HCT116 (cell line): ENCODE results near the gene KRTAP9-9. TPM values are rescaled to one million over a fixed set of nuclear protein-coding genes. Genes with fewer than 3 reads are reported as not detected.

Experiments
- ATAC-seq: fragments of 200-7000 bp; cut with Tn5 transposase; 2 replicates; pipeline ENCODE4 v1.9.1; 2020; ENCODE audit warnings: mild to moderate bottlenecking, moderate library complexity
- BruUV-seq: library from RNA; stranded (reverse); fragments of 400-500 nt; replicated peaks from 2 replicates; lab custom pipeline; 2021; lab: Mats Ljungman, UMichigan
- CTCF ChIA-PET: fragments of 300-600 bp; sonication (Branson Sonifier 250); formaldehyde crosslinking; loops from one replicate; lab custom pipeline; 2021; ENCODE audit warnings: antibody characterized with exemption; lab: Charles Lee
- POLR2A ChIA-PET: fragments of 300-600, 350-600 bp; sonication (Branson Sonifier 250); formaldehyde crosslinking; loops from one replicate; lab custom pipeline; 2021; ENCODE audit warnings: antibody characterized with exemption; lab: Charles Lee
- RAD21 ChIA-PET, 2 experiments: fragments of 300-600 bp; sonication (Branson Sonifier 250); formaldehyde crosslinking; loops; one replicate each; lab custom pipeline; 2023; ENCODE audit warnings: low total read pairs in 2 of 2; ENCODE audit not compliant: uncharacterized antibody in 2 of 2, unreplicated experiment in 2 of 2, low non-redundant PET in 1 of 2; lab: Charles Lee
- DNase-seq: peaks from one replicate; pipeline ENCODE4 v3.0.0-alpha.2; 2010; ENCODE audit warnings: low read depth, low spot score
- H2AFZ ChIP-seq: fragments of 200-600 bp; shearing (Covaris generic), sonication (generic); 2 replicates; pipeline ENCODE4 v1.6.1; 2017; ENCODE audit warnings: low read depth, mixed run types, mixed read lengths, antibody characterized with exemption, low read length; ENCODE audit not compliant: poor library complexity, severe bottlenecking
- H3K27ac ChIP-seq: 2 replicates; pipeline ENCODE4 v1.5.1; 2012; ENCODE audit warnings: low read depth, low read length
- H3K27me3 ChIP-seq: fragments of 200-600 bp; sonication (generic); 2 replicates; pipeline ENCODE4 v1.6.1; 2016; ENCODE audit warnings: mixed run types, low read length, mixed read lengths; ENCODE audit not compliant: insufficient read depth
- H3K36me3 ChIP-seq, 2 experiments: fragments of 200-500 bp in 1 of 2; fragments of 200-600 bp in 1 of 2; sonication (Bioruptor generic) in 1 of 2; sonication (generic) in 1 of 2; 2 replicates each; pipeline versions ENCODE4 v1.5.1 to v1.6.1; 2014 to 2016; ENCODE audit warnings: low read length in 2 of 2, inconsistent platforms in 1 of 2, mixed read lengths in 1 of 2, mixed run types in 1 of 2; ENCODE audit not compliant: insufficient read depth in 2 of 2, control insufficient read depth in 1 of 2
- H3K4me1 ChIP-seq, 2 experiments: fragments of 200-600 bp in 1 of 2; sonication (generic) in 1 of 2; 2 replicates each; pipeline versions ENCODE4 v1.5.1 to v1.6.1; 2012 to 2017; ENCODE audit warnings: low read length in 2 of 2, inconsistent platforms in 1 of 2, mild to moderate bottlenecking in 1 of 2, mixed read lengths in 1 of 2, mixed run types in 1 of 2, moderate library complexity in 1 of 2; ENCODE audit not compliant: insufficient read depth in 2 of 2, control insufficient read depth in 1 of 2
- H3K4me2 ChIP-seq: fragments of 200-600 bp; sonication (generic); 2 replicates; pipeline ENCODE4 v1.6.1; 2017; ENCODE audit warnings: mixed run types, low read length, mixed read lengths
- H3K4me3 ChIP-seq, 2 experiments: fragments of 200-600 bp in 1 of 2; sonication (generic) in 1 of 2; replicated peaks in 1 of 2; 2 replicates each; pipeline ENCODE4 v1.5.1; 2011 to 2016; ENCODE audit warnings: low read length in 2 of 2, control low read depth in 1 of 2, low read depth in 1 of 2, mild to moderate bottlenecking in 1 of 2, mixed read lengths in 1 of 2, mixed run types in 1 of 2
- H3K79me2 ChIP-seq: fragments of 200-600 bp; sonication (generic); 2 replicates; pipeline ENCODE4 v1.6.1; 2017; ENCODE audit warnings: mild to moderate bottlenecking, mixed run types, low read length, moderate library complexity, mixed read lengths; ENCODE audit not compliant: insufficient read depth
- H3K9ac ChIP-seq: fragments of 200-600 bp; sonication (generic); 2 replicates; pipeline ENCODE4 v1.6.1; 2016; ENCODE audit warnings: low read length, mixed read lengths
- H3K9me2 ChIP-seq: fragments of 200-600 bp; sonication (generic), shearing (Covaris generic); 2 replicates; pipeline ENCODE4 v1.6.1; 2017; ENCODE audit warnings: mixed run types, mild to moderate bottlenecking, moderate library complexity; ENCODE audit not compliant: insufficient read depth
- H3K9me3 ChIP-seq, 2 experiments: fragments of 200-500 bp in 1 of 2; fragments of 200-600 bp in 1 of 2; sonication (Bioruptor generic) in 1 of 2; sonication (generic) in 1 of 2; 2 replicates each; pipeline ENCODE4 v1.6.1; 2014 to 2017; ENCODE audit warnings: low read length in 2 of 2, mixed read lengths in 2 of 2, inconsistent platforms in 1 of 2, low read depth in 1 of 2, mild to moderate bottlenecking in 1 of 2, mixed run types in 1 of 2, moderate library complexity in 1 of 2; ENCODE audit not compliant: control insufficient read depth in 1 of 2, insufficient read depth in 1 of 2
- H4K20me1 ChIP-seq: fragments of 200-600 bp; sonication (generic), shearing (Covaris generic); 2 replicates; pipeline ENCODE4 v1.6.1; 2017; ENCODE audit warnings: mixed run types, mild to moderate bottlenecking, moderate library complexity; ENCODE audit not compliant: insufficient read depth
- CBX3 ChIP-seq: IDR thresholded peaks from 2 replicates; pipeline ENCODE4 v1.6.1; 2012; ENCODE audit warnings: low read depth
- ELF1 ChIP-seq: IDR thresholded peaks from 2 replicates; pipeline ENCODE4 v1.6.1; 2012; ENCODE audit warnings: low read depth, borderline replicate concordance
- EZH2 ChIP-seq: fragments of 200-600 bp; sonication (generic); IDR thresholded peaks from 2 replicates; pipeline ENCODE4 v1.6.1; 2017; ENCODE audit warnings: antibody characterized with exemption, mixed run types
- EZH2phosphoT487 ChIP-seq: fragments of 200-600 bp; IDR thresholded peaks from 2 replicates; pipeline ENCODE4 v1.6.1; 2018; ENCODE audit warnings: antibody characterized with exemption, borderline replicate concordance
- FOSL1 ChIP-seq: IDR thresholded peaks from 2 replicates; pipeline ENCODE4 v1.6.1; 2012; ENCODE audit warnings: low read depth
- RAD21 ChIP-seq: IDR thresholded peaks from 2 replicates; pipeline ENCODE4 v1.6.1; 2012; ENCODE audit warnings: low read depth, mild to moderate bottlenecking
- SIN3A ChIP-seq: IDR thresholded peaks from 2 replicates; pipeline ENCODE4 v1.6.1; 2012; ENCODE audit warnings: low read depth
- SP1 ChIP-seq: IDR thresholded peaks from 2 replicates; pipeline ENCODE4 v1.6.1; 2012; ENCODE audit warnings: low read depth
- YY1 ChIP-seq: IDR thresholded peaks from 2 replicates; pipeline ENCODE4 v1.6.1; 2011; ENCODE audit warnings: low read length, low read depth, moderate library complexity, mild to moderate bottlenecking; ENCODE audit not compliant: insufficient replicate concordance; ENCODE audit errors: extremely low read depth
- ZFX ChIP-seq: fragments of 450-650 bp; IDR thresholded peaks from 2 replicates; pipeline ENCODE4 v1.6.1; 2017
- ZNF274 ChIP-seq: fragments of 200-500 bp; sonication (Bioruptor generic); IDR thresholded peaks from 2 replicates; pipeline ENCODE4 v1.6.1; 2014; ENCODE audit warnings: mild to moderate bottlenecking, low read depth, low read length, inconsistent platforms
- intact Hi-C: fragments of 100-400 bp; cut with micrococcal nuclease; formaldehyde crosslinking; loops from 2 replicates; pipeline ENCODE4 v1.10.0; 2022
- total RNA-seq: library from RNA; stranded (reverse); gene quantifications from one replicate; pipeline ENCODE4 v1.2.1, GENCODE V29; 2021; ENCODE audit not compliant: unreplicated experiment
- TF ChIP-seq, protein P1 (sequence below): IDR thresholded peaks from 2 replicates; pipeline ENCODE4 v1.6.1; 2012; ENCODE audit warnings: low read depth
- TF ChIP-seq, protein P2 (sequence below): IDR thresholded peaks from 2 replicates; pipeline ENCODE4 v1.6.1; 2012
- TF ChIP-seq, protein P3 (sequence below): IDR thresholded peaks from 2 replicates; pipeline ENCODE4 v1.6.1; 2011; ENCODE audit warnings: mild to moderate bottlenecking, low read length, moderate library complexity; ENCODE audit not compliant: insufficient replicate concordance; ENCODE audit errors: extremely low read depth
- TF ChIP-seq, protein P4 (sequence below), 3 experiments: fragments of 200-600 bp in 1 of 3; sonication (generic) in 1 of 3; IDR thresholded peaks in 2 of 3; conservative IDR thresholded peaks in 1 of 3; 2 replicates each; pipeline ENCODE4 v1.5.1; 2012 to 2017; ENCODE audit warnings: low read depth in 2 of 3, low read length in 2 of 3, antibody characterized with exemption in 1 of 3, borderline replicate concordance in 1 of 3, control low read depth in 1 of 3, mild to moderate bottlenecking in 1 of 3, mixed read lengths in 1 of 3, mixed run types in 1 of 3, moderate library complexity in 1 of 3; ENCODE audit not compliant: insufficient read depth in 1 of 3

The KRTAP9-9 gene
- total RNA-seq, 1 experiment from 2014 or later, result not detected

DNA sequence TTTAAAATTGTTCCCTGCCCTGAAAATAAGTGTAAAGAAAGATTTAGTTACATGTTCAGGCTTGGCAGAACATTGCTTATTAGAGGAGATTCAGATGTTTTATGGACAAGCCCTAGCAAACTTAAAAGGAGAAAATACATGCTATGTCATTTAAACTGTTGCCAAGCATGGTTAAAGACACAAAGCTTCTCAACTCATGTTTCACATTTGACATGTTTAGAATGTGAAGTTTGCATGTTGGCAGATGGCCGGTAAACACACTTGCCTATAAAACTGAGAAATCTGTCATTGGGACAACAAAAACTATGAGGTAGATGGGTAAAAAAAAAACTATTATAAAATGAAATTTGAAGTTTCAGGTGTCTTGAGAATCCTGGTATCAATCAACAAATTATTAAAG is 41.7 kb downstream of the KRTAP9-9 start:
- H2AFZ ChIP-seq, result no peak overlapping the region
- no peak for ATAC-seq
- H3K27me3 ChIP-seq, result no peaks in the 10 kb centered on the region
- RAD21 ChIA-PET, result no interaction called here
- H4K20me1 ChIP-seq, result no peaks in the 10 kb centered on the region
- CTCF ChIA-PET, result no interaction called here
- H3K36me3 ChIP-seq, result no peaks in the 10 kb centered on the region
- peaks cover 0 to 14% of the 10 kb centered on the region in 2 experiments; a peak in 1 of 4 replicates for H3K9me3 ChIP-seq
- intact Hi-C loops, result no loop called here
- DNase-seq, result no peak
- H3K27ac ChIP-seq, result no peak overlapping the region
- BruUV-seq, result no TSS peak
- no peaks in the 10 kb centered on the region for H3K9me2 ChIP-seq
- H3K9ac ChIP-seq, result no peak overlapping the region
- H3K4me1 ChIP-seq, result no peaks in the 10 kb centered on the region
- H3K4me3 ChIP-seq, result no peak overlapping the region
- TF ChIP-seq RAD21 (no peak), CBX3 (no peak), SP1 (no peak), ZNF274 (no peak), YY1 (no peak), FOSL1 (no peak), EZH2phosphoT487 (no peak), ELF1 (no peak), SIN3A (no peak), EZH2 (no peak), ZFX (no peak)
- TF ChIP-seq, protein P1, sequence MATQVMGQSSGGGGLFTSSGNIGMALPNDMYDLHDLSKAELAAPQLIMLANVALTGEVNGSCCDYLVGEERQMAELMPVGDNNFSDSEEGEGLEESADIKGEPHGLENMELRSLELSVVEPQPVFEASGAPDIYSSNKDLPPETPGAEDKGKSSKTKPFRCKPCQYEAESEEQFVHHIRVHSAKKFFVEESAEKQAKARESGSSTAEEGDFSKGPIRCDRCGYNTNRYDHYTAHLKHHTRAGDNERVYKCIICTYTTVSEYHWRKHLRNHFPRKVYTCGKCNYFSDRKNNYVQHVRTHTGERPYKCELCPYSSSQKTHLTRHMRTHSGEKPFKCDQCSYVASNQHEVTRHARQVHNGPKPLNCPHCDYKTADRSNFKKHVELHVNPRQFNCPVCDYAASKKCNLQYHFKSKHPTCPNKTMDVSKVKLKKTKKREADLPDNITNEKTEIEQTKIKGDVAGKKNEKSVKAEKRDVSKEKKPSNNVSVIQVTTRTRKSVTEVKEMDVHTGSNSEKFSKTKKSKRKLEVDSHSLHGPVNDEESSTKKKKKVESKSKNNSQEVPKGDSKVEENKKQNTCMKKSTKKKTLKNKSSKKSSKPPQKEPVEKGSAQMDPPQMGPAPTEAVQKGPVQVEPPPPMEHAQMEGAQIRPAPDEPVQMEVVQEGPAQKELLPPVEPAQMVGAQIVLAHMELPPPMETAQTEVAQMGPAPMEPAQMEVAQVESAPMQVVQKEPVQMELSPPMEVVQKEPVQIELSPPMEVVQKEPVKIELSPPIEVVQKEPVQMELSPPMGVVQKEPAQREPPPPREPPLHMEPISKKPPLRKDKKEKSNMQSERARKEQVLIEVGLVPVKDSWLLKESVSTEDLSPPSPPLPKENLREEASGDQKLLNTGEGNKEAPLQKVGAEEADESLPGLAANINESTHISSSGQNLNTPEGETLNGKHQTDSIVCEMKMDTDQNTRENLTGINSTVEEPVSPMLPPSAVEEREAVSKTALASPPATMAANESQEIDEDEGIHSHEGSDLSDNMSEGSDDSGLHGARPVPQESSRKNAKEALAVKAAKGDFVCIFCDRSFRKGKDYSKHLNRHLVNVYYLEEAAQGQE, result no peak
- TF ChIP-seq, protein P2, sequence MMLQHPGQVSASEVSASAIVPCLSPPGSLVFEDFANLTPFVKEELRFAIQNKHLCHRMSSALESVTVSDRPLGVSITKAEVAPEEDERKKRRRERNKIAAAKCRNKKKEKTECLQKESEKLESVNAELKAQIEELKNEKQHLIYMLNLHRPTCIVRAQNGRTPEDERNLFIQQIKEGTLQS, result no peak
- TF ChIP-seq, protein P3, sequence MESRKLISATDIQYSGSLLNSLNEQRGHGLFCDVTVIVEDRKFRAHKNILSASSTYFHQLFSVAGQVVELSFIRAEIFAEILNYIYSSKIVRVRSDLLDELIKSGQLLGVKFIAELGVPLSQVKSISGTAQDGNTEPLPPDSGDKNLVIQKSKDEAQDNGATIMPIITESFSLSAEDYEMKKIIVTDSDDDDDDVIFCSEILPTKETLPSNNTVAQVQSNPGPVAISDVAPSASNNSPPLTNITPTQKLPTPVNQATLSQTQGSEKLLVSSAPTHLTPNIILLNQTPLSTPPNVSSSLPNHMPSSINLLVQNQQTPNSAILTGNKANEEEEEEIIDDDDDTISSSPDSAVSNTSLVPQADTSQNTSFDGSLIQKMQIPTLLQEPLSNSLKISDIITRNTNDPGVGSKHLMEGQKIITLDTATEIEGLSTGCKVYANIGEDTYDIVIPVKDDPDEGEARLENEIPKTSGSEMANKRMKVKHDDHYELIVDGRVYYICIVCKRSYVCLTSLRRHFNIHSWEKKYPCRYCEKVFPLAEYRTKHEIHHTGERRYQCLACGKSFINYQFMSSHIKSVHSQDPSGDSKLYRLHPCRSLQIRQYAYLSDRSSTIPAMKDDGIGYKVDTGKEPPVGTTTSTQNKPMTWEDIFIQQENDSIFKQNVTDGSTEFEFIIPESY, result no peak
- TF ChIP-seq, protein P4, sequence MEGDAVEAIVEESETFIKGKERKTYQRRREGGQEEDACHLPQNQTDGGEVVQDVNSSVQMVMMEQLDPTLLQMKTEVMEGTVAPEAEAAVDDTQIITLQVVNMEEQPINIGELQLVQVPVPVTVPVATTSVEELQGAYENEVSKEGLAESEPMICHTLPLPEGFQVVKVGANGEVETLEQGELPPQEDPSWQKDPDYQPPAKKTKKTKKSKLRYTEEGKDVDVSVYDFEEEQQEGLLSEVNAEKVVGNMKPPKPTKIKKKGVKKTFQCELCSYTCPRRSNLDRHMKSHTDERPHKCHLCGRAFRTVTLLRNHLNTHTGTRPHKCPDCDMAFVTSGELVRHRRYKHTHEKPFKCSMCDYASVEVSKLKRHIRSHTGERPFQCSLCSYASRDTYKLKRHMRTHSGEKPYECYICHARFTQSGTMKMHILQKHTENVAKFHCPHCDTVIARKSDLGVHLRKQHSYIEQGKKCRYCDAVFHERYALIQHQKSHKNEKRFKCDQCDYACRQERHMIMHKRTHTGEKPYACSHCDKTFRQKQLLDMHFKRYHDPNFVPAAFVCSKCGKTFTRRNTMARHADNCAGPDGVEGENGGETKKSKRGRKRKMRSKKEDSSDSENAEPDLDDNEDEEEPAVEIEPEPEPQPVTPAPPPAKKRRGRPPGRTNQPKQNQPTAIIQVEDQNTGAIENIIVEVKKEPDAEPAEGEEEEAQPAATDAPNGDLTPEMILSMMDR (IDR thresholded peaks at IDR 0.05 in 2 of 3, conservative IDR thresholded peaks at IDR 0.05 in 1 of 3; ENCODE audit: borderline replicate concordance in 1 of 3, insufficient read depth in 1 of 3, low read depth in 2 of 3, low read length in 2 of 3), result no peak
- POLR2A ChIA-PET, result no interaction called here
- no peak overlapping the region for H3K4me2 ChIP-seq
- no peaks in the 10 kb centered on the region for H3K79me2 ChIP-seq
